Right lobe of liver (tissue), 6 donors: Measurements from ENCODE around the gene YWHAB. TPM values are rescaled to one million over a fixed set of nuclear protein-coding genes. Genes with fewer than 3 reads are reported as not detected.

Experiments
- ATAC-seq, 4 donors: fragments of 200-7000 bp; cut with Tn5 transposase; one replicate each; pipeline ENCODE4 v1.9.1; 2020; ENCODE audit warnings: mild to moderate bottlenecking in 4 of 4, moderate library complexity in 4 of 4
- DNase-seq, 3 donors: peaks; one replicate each; pipeline ENCODE4 v3.0.0-alpha.2; 2020
- H3K27ac ChIP-seq, 3 donors: fragments of 200-600 bp; one replicate each; pipeline ENCODE4 v1.8.0; 2022
- H3K27me3 ChIP-seq, 2 donors: fragments of 200-600 bp; one replicate each; pipeline ENCODE4 v1.8.0; 2022
- H3K36me3 ChIP-seq, 4 donors: fragments of 200-600 bp; sonication (generic) in 1 of 4; one replicate each; pipeline versions ENCODE4 v1.5.1 to v1.8.0; 2017 to 2022; ENCODE audit warnings: control low read depth in 1 of 4
- H3K4me1 ChIP-seq, 4 donors: fragments of 200-600 bp; sonication (generic) in 1 of 4; one replicate each; pipeline versions ENCODE4 v1.5.1 to v1.8.0; 2017 to 2022; ENCODE audit warnings: control low read depth in 1 of 4
- H3K4me3 ChIP-seq, 3 donors: fragments of 200-600 bp; one replicate each; pipeline ENCODE4 v1.8.0; 2022
- H3K9me3 ChIP-seq, 4 donors: fragments of 200-600 bp; sonication (generic) in 1 of 4; one replicate each; pipeline versions ENCODE4 v1.5.1 to v1.8.0; 2017 to 2022; ENCODE audit warnings: control low read depth in 1 of 4
- CTCF ChIP-seq, 4 donors: fragments of 200-600 bp in 3 of 4; fragments of 450-650 bp in 1 of 4; IDR thresholded peaks; one replicate each; pipeline versions ENCODE4 v1.5.1 to v1.8.0; 2016 to 2022; ENCODE audit warnings: antibody characterized with exemption in 4 of 4, mild to moderate bottlenecking in 2 of 4
- POLR2A ChIP-seq: fragments of 450-650 bp; IDR thresholded peaks from one replicate; pipeline ENCODE4 v1.6.1; 2017; ENCODE audit warnings: antibody characterized with exemption, mild to moderate bottlenecking
- WGBS: methylation state at CpG from one replicate; pipeline ENCODE4 v1.1.6; 2018; ENCODE audit warnings: low coverage, low lambda C conversion rate; ENCODE audit not compliant: insufficient coverage; ENCODE audit errors: missing lambda C conversion rate; 5-methylcytosine and 5-hydroxymethylcytosine counted together
- intact Hi-C, 2 donors: fragments of 100-400 bp; cut with DNase I; formaldehyde crosslinking; loops; one replicate each; pipeline versions ENCODE4 v1.11.2 to v1.14.1; 2022
- total RNA-seq, 6 experiments: library from RNA; depleted of rRNA in 2 of 6; stranded (reverse); fragments of >200 nt in 2 of 6; fragmentation: NEBNext Ultra II Directional in 3 of 6; extraction: Animal tissue kit (Norgen Biotek cat#: 25700) in 3 of 6; gene quantifications; one replicate each; pipeline versions ENCODE4 v1.1.0 to v1.2.4, GENCODE V29; 2016 to 2023
- donor health status: DM: no; HTN: yes; CAD: no.
- donor health status: DM: no; HTN: no; CAD: no.
- donor health status: DM: no; HTN: no; CAD: no.
- donor health status: DM: no; HTN: yes; CAD: no.
- donor health status: DM: no; HTN: yes; CAD: no.

Gene YWHAB
- total RNA-seq, 6 experiments from 2014 or later = 48.7 to 71.1 (median 54.5) TPM

- ATAC-seq (no peak), DNase-seq (no peak)
- Histone ChIP-seq H3K4me3 (no peak overlapping the region), H3K36me3 (peaks cover 0 to 37% (median 5%) of the 10 kb centered on the region in 4 donors), H3K27ac (no peak overlapping the region), H3K9me3 (no peaks in the 10 kb centered on the region), H3K4me1 (peaks cover 0 to 20% (median 6%) of the 10 kb centered on the region in 4 donors), H3K27me3 (no peaks in the 10 kb centered on the region)
- intact Hi-C loops = no loop called here
- 70% methylated on average over 1 of the region's 2 CpGs for WGBS
- no peak for TF ChIP-seq CTCF (IDR thresholded peaks at IDR 0.05)
- TF ChIP-seq POLR2A = no peak
Measured at GRCh38 chr20:44948513-44948912, 63.0 kb downstream of the YWHAB start.

- no peak for TF ChIP-seq CTCF (IDR thresholded peaks at IDR 0.05)
- Histone ChIP-seq H3K4me1 (peaks cover 0 to 20% (median 6%) of the 10 kb centered on the region in 4 donors), H3K4me3 (no peak overlapping the region), H3K27me3 (no peaks in the 10 kb centered on the region), H3K9me3 (no peaks in the 10 kb centered on the region), H3K27ac (no peak overlapping the region), H3K36me3 (peaks cover 0 to 44% (median 11%) of the 10 kb centered on the region in 4 donors)
- DNase-seq (no peak), ATAC-seq (no peak)
- no CpG with 5 or more reads among the region's 1 CpG for WGBS
- intact Hi-C loops = no loop called here
Measured at GRCh38 chr20:44950368-44950767, 64.9 kb downstream of the YWHAB start.

- Histone ChIP-seq H3K4me1 (peaks cover 0 to 2% (median under 1%) of the 10 kb centered on the region in 4 donors), H3K9me3 (no peaks in the 10 kb centered on the region), H3K36me3 (peaks cover 0 to 53% (median 10%) of the 10 kb centered on the region in 4 donors), H3K27me3 (no peaks in the 10 kb centered on the region), H3K4me3 (no peak overlapping the region), H3K27ac (no peak overlapping the region)
- WGBS = 82% methylated on average over 1 of the region's 1 CpG
- intact Hi-C loops = no loop called here
- no peak for ATAC-seq
- no peak for DNase-seq
- TF ChIP-seq POLR2A = no peak
- no peak for TF ChIP-seq CTCF (IDR thresholded peaks at IDR 0.05)
Measured at GRCh38 chr20:44952731-44953130, 67.2 kb downstream of the YWHAB start.

- WGBS = 97% methylated on average over 5 of the region's 5 CpGs
- no peaks in the 10 kb centered on the region for H3K27me3 ChIP-seq
- no peak for ATAC-seq
- no peak for DNase-seq
- peaks cover 0 to 4% (median 0%) of the 10 kb centered on the region in 4 donors for H3K4me1 ChIP-seq
- no peak overlapping the region for H3K4me3 ChIP-seq
- intact Hi-C loops = no loop called here
- peaks cover 0 to 47% (median 10%) of the 10 kb centered on the region in 4 donors for H3K36me3 ChIP-seq
- TF ChIP-seq CTCF (IDR thresholded peaks at IDR 0.05) = no peak
- TF ChIP-seq POLR2A = no peak
- H3K27ac ChIP-seq = no peak overlapping the region
- H3K9me3 ChIP-seq = no peaks in the 10 kb centered on the region
Measured at GRCh38 chr20:44954211-44954610, 68.7 kb downstream of the YWHAB start.

- 33% methylated on average over 4 of the region's 4 CpGs for WGBS
- TF ChIP-seq CTCF (IDR thresholded peaks at IDR 0.05) = no peak
- TF ChIP-seq POLR2A = no peak
- DNase-seq (no peak), ATAC-seq (no peak)
- Histone ChIP-seq H3K4me3 (no peak overlapping the region), H3K27me3 (no peaks in the 10 kb centered on the region), H3K36me3 (peaks cover 0 to 45% (median 10%) of the 10 kb centered on the region in 4 donors), H3K4me1 (peaks cover 0 to 8% (median 0%) of the 10 kb centered on the region in 4 donors), H3K9me3 (no peaks in the 10 kb centered on the region), H3K27ac (no peak overlapping the region)
- intact Hi-C loops = no loop called here
Measured at GRCh38 chr20:44955270-44955669, 69.8 kb downstream of the YWHAB start.
